Kidney (tissue), 14 donors: ENCODE measurements around the gene ESRRB. TPM values are rescaled to one million over a fixed set of nuclear protein-coding genes. Genes with fewer than 3 reads are reported as not detected.

Experiments used
- DNase-seq, 5 donors: peaks; one replicate each; pipeline ENCODE4 v3.0.0-alpha.2; 2013 to 2020
- FAIRE-seq: peaks from 2 replicates; lab custom pipeline; 2012; peaks lifted over from hg19 to GRCh38; lab: Jason Lieb, UNC
- H3K27ac ChIP-seq, 2 donors: one replicate each; pipeline ENCODE4 v1.7.0; 2013; ENCODE audit warnings: low read depth in 2 of 2, low read length in 2 of 2, inconsistent platforms in 1 of 2
- H3K27me3 ChIP-seq: one replicate; pipeline ENCODE4 v1.7.1; 2013; ENCODE audit warnings: low read length, inconsistent platforms; ENCODE audit not compliant: control insufficient read depth, insufficient read depth
- H3K36me3 ChIP-seq, 3 donors: one replicate each; pipeline versions ENCODE4 v1.7.0 to v1.7.1; 2013; ENCODE audit warnings: low read length in 3 of 3, control low read depth in 1 of 3, inconsistent platforms in 1 of 3; ENCODE audit not compliant: insufficient read depth in 3 of 3, control insufficient read depth in 2 of 3
- H3K4me1 ChIP-seq, 3 donors: one replicate each; pipeline versions ENCODE4 v1.7.0 to v1.7.1; 2013; ENCODE audit warnings: low read length in 3 of 3, inconsistent platforms in 1 of 3, low read depth in 1 of 3; ENCODE audit not compliant: control insufficient read depth in 2 of 3, insufficient read depth in 2 of 3
- H3K4me3 ChIP-seq, 3 donors: one replicate each; pipeline versions ENCODE4 v1.7.0 to v1.8.1; 2013; ENCODE audit warnings: low read length in 3 of 3, control low read depth in 1 of 3, inconsistent platforms in 1 of 3
- H3K9ac ChIP-seq, 3 donors: one replicate each; pipeline versions ENCODE4 v1.7.0 to v1.7.1; 2013; ENCODE audit warnings: low read length in 3 of 3, control low read depth in 1 of 3, inconsistent platforms in 1 of 3
- H3K9me3 ChIP-seq, 3 donors: one replicate each; pipeline versions ENCODE4 v1.7.0 to v1.7.1; 2013; ENCODE audit warnings: low read length in 3 of 3, control low read depth in 1 of 3, inconsistent platforms in 1 of 3; ENCODE audit not compliant: control insufficient read depth in 2 of 3, insufficient read depth in 1 of 3
- CTCF ChIP-seq: IDR thresholded peaks from 3 replicates; pipeline ENCODE4 v1.5.1; 2012; ENCODE audit warnings: mild to moderate bottlenecking, moderate library complexity, borderline replicate concordance; ENCODE audit not compliant: insufficient read depth; ENCODE audit errors: extremely low read depth
- intact Hi-C: fragments of 100-400 bp; cut with DNase I; formaldehyde crosslinking; loops from one replicate; pipeline ENCODE4 v1.11.1; 2022
- polyA plus RNA-seq: library from polyadenylated mRNA; stranded (reverse); fragments of 350-450 nt; fragmentation: Illumina TruSeq; extraction: RNeasy Lipid Tissue Mini Kit (QIAGEN cat#74804); gene quantifications from one replicate; pipeline ENCODE4 v1.2.3, GENCODE V29; 2014; ENCODE audit warnings: low read depth, low replicate concordance; ENCODE audit not compliant: insufficient read depth
- total RNA-seq: library from RNA; stranded (reverse); fragmentation: NEBNext Ultra II Directional; extraction: Animal tissue kit (Norgen Biotek cat#: 25700); gene quantifications from one replicate; pipeline ENCODE4 v1.2.1, GENCODE V29; 2021
- donor health status: control.
- donor health status: control.
- donor health status: control.
- donor health status: control.
- donor health status: control.
- donor health status: DM: yes; HTN: yes; CAD: no.
- donor health status: Normal renal cell carcinoma (clear cell type).

Gene ESRRB
- total and polyA plus RNA-seq, 2 donors from 2014 or later = 3.9 to 19.1 TPM

- Histone ChIP-seq H3K9me3 (no peaks in the 10 kb centered on the region), H3K4me1 (peaks cover 0 to 3% (median 0%) of the 10 kb centered on the region in 3 donors), H3K9ac (no peak overlapping the region), H3K27ac (no peak overlapping the region), H3K27me3 (no peaks in the 10 kb centered on the region), H3K4me3 (no peak overlapping the region), H3K36me3 (no peaks in the 10 kb centered on the region)
- intact Hi-C loops = no loop called here
- DNase-seq (no peak), FAIRE-seq (no peak)
- no peak for TF ChIP-seq CTCF
These were observed 14.7 kb downstream of the ESRRB start for GRCh38 chr14:76390621-76391020.

- Histone ChIP-seq H3K4me1 (no peaks in the 10 kb centered on the region), H3K9ac (no peak overlapping the region), H3K4me3 (no peak overlapping the region), H3K36me3 (no peaks in the 10 kb centered on the region), H3K9me3 (no peaks in the 10 kb centered on the region), H3K27me3 (no peaks in the 10 kb centered on the region), H3K27ac (no peak overlapping the region)
- DNase-seq (peak in 1 of 5 donors; percentile 6), FAIRE-seq (no peak)
- no peak for TF ChIP-seq CTCF
- intact Hi-C loops = no loop called here
These were observed 16.2 kb downstream of the ESRRB start for GRCh38 chr14:76391981-76392690.

GRCh38 chr14:76394569-76394968 lies 18.6 kb downstream of the ESRRB start:
- Histone ChIP-seq H3K9ac (no peak overlapping the region), H3K27ac (no peak overlapping the region), H3K27me3 (no peaks in the 10 kb centered on the region), H3K9me3 (no peaks in the 10 kb centered on the region), H3K4me1 (no peaks in the 10 kb centered on the region), H3K36me3 (no peaks in the 10 kb centered on the region), H3K4me3 (no peak overlapping the region)
- FAIRE-seq (no peak), DNase-seq (no peak)
- TF ChIP-seq CTCF = no peak
- intact Hi-C loops = no loop called here
